Nephron (organoid): Measurements from ENCODE around the gene CD101.

ENCODE experiments used
- H3K27ac Mint-ChIP-seq, 3 experiments: 2 replicates each; pipeline ENCODE4 v1.8.0; 2020; ENCODE audit warnings: mixed read lengths in 3 of 3, mild to moderate bottlenecking in 2 of 3, moderate library complexity in 1 of 3
- H3K27me3 Mint-ChIP-seq: 2 replicates; pipeline ENCODE4 v1.8.0; 2021; ENCODE audit warnings: low read depth, mild to moderate bottlenecking, moderate library complexity, mixed read lengths
- H3K36me3 Mint-ChIP-seq: 2 replicates; pipeline ENCODE4 v1.8.0; 2020; ENCODE audit warnings: low read depth, mixed read lengths
- H3K4me1 Mint-ChIP-seq: 2 replicates; pipeline ENCODE4 v1.8.0; 2020; ENCODE audit warnings: mixed read lengths
- H3K4me3 Mint-ChIP-seq, 3 experiments: 2 replicates each; pipeline ENCODE4 v1.8.0; 2020; ENCODE audit warnings: mild to moderate bottlenecking in 3 of 3, mixed read lengths in 3 of 3, moderate library complexity in 2 of 3
- H3K9me3 Mint-ChIP-seq: 2 replicates; pipeline ENCODE4 v1.8.0; 2020; ENCODE audit warnings: mixed read lengths
- CTCF ChIP-seq, 3 experiments: fragments of 200-600 bp; sonication (generic); IDR thresholded peaks; one replicate each; pipeline ENCODE4 v1.5.0; 2021; ENCODE audit warnings: antibody characterized with exemption in 3 of 3; ENCODE audit not compliant: unreplicated experiment in 3 of 3

CD101 gene

GRCh38 chr1:117032681-117033539 is 31.4 kb downstream of the CD101 start:
- Mint-ChIP-seq H3K4me3 (no peak overlapping the region), H3K27me3 (no peaks in the 10 kb centered on the region), H3K36me3 (no peaks in the 10 kb centered on the region)

GRCh38 chr1:117033772-117034171 is 32.2 kb downstream of the CD101 start:
- no peaks in the 10 kb centered on the region for H3K36me3 Mint-ChIP-seq
- no peaks in the 10 kb centered on the region for H3K27me3 Mint-ChIP-seq
- no peak for TF ChIP-seq CTCF (IDR thresholded peaks at IDR 0.05; ENCODE audit: unreplicated experiment in 3 of 3)
- H3K4me3 Mint-ChIP-seq = no peak overlapping the region
- peak overlapping the region; percentile 26 to 64 (median 63) for H3K27ac Mint-ChIP-seq
- H3K4me1 Mint-ChIP-seq = peaks cover 59% of the 10 kb centered on the region
- H3K9me3 Mint-ChIP-seq = no peaks in the 10 kb centered on the region

More at GRCh38 chr1:117032681-117033539, 31.4 kb downstream of the CD101 start:
- no peaks in the 10 kb centered on the region for H3K9me3 Mint-ChIP-seq
- TF ChIP-seq CTCF (IDR thresholded peaks at IDR 0.05; ENCODE audit: unreplicated experiment in 3 of 3) = no peak
- H3K4me1 Mint-ChIP-seq = peaks cover 59% of the 10 kb centered on the region
- H3K27ac Mint-ChIP-seq = peak overlapping the region; percentile 26 to 64 (median 63)

GRCh38 chr1:117034791-117035290 is 33.3 kb downstream of the CD101 start:
- Mint-ChIP-seq H3K36me3 (no peaks in the 10 kb centered on the region), H3K9me3 (no peaks in the 10 kb centered on the region), H3K27ac (peak overlapping the region in 1 of 3 experiments; percentile 91), H3K27me3 (no peaks in the 10 kb centered on the region), H3K4me1 (peaks cover 59% of the 10 kb centered on the region), H3K4me3 (no peak overlapping the region)
- TF ChIP-seq CTCF (IDR thresholded peaks at IDR 0.05; ENCODE audit: unreplicated experiment in 3 of 3) = no peak

GRCh38 chr1:117036018-117036461 is 34.5 kb downstream of the CD101 start:
- no peaks in the 10 kb centered on the region for H3K9me3 Mint-ChIP-seq
- H3K27me3 Mint-ChIP-seq = no peaks in the 10 kb centered on the region
- peaks cover 3% of the 10 kb centered on the region for H3K36me3 Mint-ChIP-seq
- H3K27ac Mint-ChIP-seq = peak overlapping the region; percentile 58 to 91 (median 63)
- no peak for TF ChIP-seq CTCF (IDR thresholded peaks at IDR 0.05; ENCODE audit: unreplicated experiment in 3 of 3)
- peak overlapping the region in 1 of 3 experiments; percentile 23 for H3K4me3 Mint-ChIP-seq
- H3K4me1 Mint-ChIP-seq = peaks cover 55% of the 10 kb centered on the region

DNA sequence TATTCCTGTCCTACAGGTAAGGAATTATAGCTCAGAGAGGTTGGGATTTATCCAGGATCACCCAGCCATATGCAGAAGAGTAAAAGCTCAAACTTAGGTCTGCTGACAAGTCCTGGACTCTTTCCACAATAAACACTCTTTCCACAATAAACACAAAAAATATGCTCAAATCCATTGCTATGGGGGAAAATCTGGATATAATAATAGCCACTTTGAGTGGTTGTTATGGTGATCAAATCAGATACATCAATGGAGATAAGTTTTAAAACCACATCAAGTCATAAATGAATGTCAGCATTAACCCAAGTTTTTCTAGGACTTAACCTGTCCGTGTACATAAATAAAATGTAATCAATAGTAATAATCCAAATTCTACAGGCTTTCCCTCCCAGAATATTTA is 36.2 kb downstream of the CD101 start:
- Mint-ChIP-seq H3K9me3 (peaks cover 3% of the 10 kb centered on the region), H3K27me3 (no peaks in the 10 kb centered on the region), H3K27ac (no peak overlapping the region), H3K4me3 (no peak overlapping the region), H3K4me1 (peaks cover 45% of the 10 kb centered on the region), H3K36me3 (peaks cover 8% of the 10 kb centered on the region)
- no peak for TF ChIP-seq CTCF (IDR thresholded peaks at IDR 0.05; ENCODE audit: unreplicated experiment in 3 of 3)
